ENCODE measurements around the gene ZNF432. TPM values are rescaled to one million over a fixed set of nuclear protein-coding genes. Genes with fewer than 3 reads are reported as not detected.
"Not testable (repeated sequence)": the region's sequence is repeated elsewhere in the genome, so short reads cannot be mapped to it uniquely, and the experiment has no call there.

ZNF432 gene
- 7.9 TPM for total RNA-seq
- long read RNA-seq, partial matches to known transcripts = 0 of 2 reads
- long read RNA-seq, other reads (novel, unspliced or antisense) = 1 of 2 reads

DNA sequence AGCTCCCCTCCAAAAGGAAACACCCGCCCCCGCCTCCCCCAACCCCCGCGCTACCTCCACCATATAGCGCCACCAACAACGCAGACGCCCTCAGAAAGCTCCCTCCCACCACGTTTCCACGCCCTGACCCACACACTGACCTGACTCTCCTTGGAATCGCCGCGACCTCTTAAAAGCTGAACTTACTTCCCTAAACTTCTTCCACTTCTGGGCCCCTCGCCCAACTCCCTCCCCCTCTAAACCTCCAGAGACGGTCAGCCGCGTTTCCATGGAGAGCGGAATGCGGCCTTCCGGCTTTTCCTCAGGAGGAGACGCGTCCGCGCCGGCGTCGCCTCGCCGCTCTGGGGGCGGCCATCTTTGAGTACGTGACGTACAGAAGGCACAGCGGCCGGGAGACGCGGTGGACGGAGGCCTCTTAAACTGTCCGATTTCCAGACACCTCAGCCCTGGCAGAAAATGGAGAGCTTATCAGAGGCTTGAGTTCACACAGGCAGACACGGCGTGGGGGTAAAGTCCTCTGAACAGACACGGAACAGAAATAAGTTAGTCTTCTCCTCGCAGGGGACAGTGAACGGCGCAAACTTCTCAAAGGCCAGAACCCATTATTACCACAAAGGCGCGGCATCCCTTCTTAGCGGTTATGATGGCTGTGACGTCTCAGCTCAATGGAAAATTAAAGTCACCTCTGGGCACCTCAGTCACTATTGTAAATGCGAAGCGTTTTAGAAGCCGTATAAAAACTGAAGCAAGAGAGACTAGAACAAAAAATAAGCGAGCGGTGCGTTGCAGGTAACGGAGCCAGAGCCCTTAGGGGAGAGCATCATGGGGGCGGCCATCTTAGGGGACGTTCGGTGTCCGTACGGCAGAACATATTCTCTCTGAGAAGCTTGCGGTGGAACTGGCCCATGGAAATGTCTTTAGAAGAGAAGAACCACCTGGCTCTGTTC, at the start of gene ZNF432:
Gene ZNF432 (minus strand): TSS at position 284 of the 947 bp plus-strand sequence. CDS start 1,970 bp downstream, outside the sequence.
- intact Hi-C loops (cut with DNase I) = loop anchor here (1.0 to 2.0 kb wide), 2 partner anchors 41 to 46 kb away; partner anchors contain the start of genes ZNF615 and ZNF841
- ATAC-seq (peak; percentile 98), DNase-seq (ENCODE audit: missing footprints) (peak; percentile 97)

DNA sequence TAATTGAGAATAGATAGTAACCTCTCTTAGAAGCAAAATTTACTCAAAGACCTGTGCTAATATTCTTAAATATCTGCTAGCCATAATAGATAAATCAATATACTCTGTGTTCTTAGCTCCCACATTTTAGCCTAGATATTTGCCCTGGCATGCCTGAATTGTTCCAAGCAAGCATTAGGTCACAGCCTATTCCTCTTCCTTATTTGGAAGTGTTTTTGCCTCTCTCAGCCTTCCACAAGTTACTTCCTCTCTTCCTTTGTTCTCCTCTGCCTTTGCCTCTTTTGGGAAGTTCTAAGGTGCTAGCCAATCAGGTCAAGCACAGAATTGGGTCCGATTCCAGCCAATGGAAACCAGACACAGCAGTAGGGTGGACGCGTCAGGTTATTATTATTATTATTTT, 47.8 kb upstream of the ZNF432 start:
- DNase-seq (ENCODE audit: missing footprints); ATAC-seq; intact Hi-C loops (cut with DNase I): not testable (repeated sequence)

DNA sequence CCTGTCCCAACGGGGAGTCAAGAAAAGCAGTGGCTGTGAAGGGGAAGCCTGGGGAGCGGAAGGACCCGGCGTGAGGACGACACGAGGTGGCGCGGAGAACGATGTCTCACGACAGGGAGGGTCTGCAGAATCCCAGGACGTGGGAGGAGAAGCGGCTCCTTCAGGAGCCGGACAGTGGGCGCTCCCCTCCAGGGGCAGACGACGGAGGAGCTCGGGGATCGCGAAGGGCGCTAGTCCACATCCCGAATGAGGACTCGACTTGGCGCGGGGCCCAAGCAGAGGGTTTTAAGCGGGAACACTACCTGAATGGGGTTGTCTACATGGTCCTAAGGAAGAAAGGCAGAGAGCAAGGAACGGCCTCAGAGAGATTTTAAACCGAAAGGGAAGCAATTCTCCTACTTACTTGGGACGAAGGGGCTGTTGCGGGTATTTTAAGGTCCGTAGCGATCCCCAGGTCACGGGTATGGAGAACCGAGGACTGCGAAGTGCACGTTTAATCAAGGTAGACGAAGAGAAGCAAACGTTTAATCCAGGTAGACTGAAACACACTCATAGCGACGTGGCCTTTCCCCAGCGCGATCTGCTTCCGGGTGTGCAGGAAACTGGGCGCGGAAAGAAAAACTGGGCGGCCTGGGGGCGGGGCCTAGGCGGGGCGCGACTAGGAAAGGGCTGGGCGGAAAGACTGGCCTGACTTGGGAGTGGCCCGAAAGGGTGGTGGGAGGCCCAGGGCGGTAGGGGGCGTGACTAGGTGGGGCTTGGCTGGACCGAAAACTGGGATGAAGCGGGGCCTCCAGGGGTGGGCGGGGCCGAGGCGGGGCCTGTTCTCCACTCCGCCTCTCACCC, 46.8 kb upstream of the ZNF432 start, which contains the start of gene ZNF841:
Gene ZNF841 (minus strand): TSS at position 594 of the 843 bp plus-strand sequence. CDS start 10,964 bp downstream, outside the sequence.
- ATAC-seq = peak; percentile 100
- intact Hi-C loops (cut with DNase I) = loop anchor here (2.0 kb wide), 1 partner anchor 47 kb away; the partner anchor contains the start of gene ZNF432

DNA sequence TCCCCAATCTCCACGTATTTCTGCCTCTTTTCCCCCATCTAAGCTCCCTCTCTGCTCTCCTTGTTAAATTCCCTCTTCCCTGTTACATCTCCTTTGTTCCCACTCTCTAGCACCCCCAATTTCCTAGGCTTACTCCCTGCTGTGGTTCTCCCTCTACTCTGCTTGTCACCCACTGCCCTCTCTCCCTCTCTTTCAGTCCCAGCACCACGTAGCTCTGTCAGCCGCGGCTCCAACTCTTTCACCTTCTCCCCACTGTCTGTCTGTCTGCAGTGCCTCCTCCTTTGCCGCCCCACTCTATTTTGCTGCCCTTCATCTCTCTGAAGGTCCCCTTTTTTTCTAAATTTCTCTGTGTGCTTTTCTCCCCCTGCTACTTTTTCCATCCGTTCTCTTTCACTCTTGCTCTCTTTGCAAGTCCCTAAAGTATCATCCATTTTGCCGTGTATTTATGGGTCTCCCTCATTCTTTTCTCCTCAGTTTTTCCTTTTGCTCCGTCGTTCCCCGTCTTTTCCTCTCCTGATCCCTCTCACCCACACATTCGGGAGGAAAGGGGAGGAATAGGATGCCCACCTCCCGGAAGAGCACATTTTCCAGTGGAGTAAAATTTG, 46.0 kb upstream of the ZNF432 start:
- intact Hi-C loops (cut with DNase I) = loop anchor here (2.0 kb wide), 1 partner anchor 46 kb away; the partner anchor contains the start of gene ZNF432
- DNase-seq (ENCODE audit: missing footprints) (no peak), ATAC-seq (no peak)

More for the DNA sequence above, 46.8 kb upstream of the ZNF432 start, which contains the start of gene ZNF841:
- peak; percentile 95 for DNase-seq (ENCODE audit: missing footprints)

DNA sequence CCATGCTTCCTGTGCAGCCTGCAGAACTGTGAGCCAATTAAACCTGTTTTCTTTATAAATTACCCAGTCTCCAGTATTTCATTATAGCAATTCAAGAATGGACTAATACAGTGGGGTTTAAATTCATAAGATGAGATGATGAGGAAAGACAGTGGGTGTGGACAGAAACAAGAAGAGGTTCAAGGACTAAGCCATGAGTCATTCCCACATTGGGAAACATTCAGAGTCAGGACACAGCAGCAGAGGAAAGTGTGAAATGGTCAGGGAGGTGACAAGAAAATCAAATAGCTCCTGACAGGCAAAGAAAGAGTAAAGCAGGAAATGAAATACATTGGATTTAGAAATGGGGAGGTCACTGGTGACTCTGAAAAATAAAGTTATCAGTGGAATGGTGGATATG, 37.8 kb upstream of the ZNF432 start:
- intact Hi-C loops (cut with DNase I) = no loop called here
- DNase-seq (ENCODE audit: missing footprints) = no peak
- no peak for ATAC-seq

DNA sequence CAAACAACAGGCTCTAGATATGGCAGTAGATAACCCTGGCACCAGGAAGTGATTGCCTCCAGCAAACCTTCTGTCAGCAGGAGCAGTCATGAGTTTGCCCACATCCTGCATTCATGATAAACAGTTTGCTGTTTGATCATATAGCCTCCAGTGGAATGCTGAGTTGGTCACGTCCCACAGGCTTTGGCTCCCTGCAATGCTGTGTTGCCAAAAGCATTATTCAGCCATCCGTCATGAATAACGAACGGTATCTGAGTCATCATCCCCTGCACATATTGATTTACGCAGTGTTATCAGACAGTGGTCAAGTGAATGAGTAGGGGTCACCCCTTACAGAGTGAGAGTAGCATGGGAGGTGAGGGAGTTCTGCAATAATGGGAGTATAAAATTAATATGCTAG, 21.9 kb upstream of the ZNF432 start:
- intact Hi-C loops (cut with DNase I) = no loop called here
- ATAC-seq (no peak), DNase-seq (ENCODE audit: missing footprints) (no peak)

DNA sequence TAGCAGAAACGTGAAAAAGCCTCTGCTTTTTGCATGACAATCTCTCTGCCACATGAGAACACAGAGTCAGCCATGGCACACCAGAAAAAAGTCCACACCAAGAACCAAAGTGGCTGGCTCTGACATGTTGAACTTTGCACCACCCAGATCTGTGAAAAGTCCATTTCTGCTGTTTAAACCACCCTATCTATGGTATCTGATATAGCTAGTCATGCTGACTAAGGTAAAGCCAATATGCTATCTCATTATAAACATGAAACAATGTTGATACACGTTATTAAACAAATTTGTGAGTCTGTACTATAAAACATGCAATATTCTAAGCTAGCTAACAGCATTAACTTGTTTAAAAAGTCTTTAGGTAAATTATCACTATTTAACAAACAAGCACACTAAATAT, 21.0 kb upstream of the ZNF432 start:
- intact Hi-C loops (cut with DNase I) = no loop called here
- no peak for ATAC-seq
- no peak for DNase-seq (ENCODE audit: missing footprints)

DNA sequence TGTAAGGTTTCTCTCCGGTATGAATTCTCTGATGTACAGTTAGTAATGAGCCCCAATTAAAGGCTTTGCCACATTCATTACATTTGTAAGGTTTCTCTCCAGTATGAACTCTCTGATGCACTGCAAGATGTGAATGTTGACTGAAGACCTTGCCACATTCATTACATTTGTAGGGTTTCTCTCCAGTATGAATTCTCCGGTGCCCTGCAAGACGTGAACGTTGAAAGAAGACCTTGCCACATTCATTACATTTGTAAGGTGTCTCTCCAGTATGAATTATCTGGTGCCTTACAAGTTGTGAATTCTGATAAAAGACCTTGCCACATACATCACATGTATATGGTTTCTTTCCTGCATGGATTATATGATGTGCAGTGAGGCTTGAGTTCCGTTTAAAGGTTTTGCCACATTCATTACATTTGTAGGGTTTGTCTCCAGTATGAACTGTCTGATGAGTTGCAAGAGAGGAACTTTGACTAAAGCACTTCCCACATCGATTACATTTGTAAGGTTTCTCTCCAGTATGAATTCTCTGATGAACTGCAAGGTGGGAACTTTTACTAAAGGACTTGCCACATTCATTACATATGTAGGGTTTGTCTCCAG, 17.7 kb upstream of the ZNF432 start:
- ATAC-seq = no peak
- intact Hi-C loops (cut with DNase I) = no loop called here

DNA sequence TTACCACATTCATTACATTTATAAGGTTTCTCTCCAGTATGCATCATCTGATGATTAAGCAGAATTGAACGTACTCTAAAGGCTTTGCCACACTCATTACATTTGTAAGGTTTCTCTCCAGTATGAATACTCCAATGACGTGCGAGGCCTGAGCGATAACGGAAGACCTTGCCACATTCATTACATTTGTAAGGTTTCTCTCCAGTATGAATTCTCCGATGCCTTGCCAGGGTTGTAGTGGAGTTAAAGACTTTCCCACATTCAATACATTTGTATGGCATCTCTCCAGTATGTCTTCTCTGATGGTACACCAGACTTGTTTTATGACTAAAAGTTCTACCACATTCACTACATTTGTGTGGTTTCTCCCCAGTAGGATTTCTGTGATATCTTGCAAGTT, 16.8 kb upstream of the ZNF432 start:
- ATAC-seq (no peak), DNase-seq (ENCODE audit: missing footprints) (no peak)
- intact Hi-C loops (cut with DNase I) = no loop called here

More for the DNA sequence above, 17.7 kb upstream of the ZNF432 start:
- DNase-seq (ENCODE audit: missing footprints) = no peak

DNA sequence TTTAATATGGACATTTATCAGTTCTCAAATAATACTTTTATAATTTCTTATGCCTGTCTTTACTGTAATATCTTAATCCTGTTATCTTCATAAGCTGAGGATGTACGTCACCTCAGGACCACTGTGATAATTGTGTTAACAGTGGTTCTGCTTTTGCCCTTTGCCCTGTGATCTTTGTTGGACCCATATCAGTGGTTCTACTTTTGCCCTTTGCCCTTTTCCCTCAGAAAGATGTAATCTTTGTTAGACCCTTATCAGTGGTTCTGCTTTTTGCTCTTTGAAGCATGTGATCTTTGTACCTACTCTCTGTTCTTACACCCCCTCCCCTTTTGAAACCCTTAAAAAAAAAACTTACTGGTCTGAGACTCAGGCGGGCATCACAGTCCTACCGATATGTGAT, 7.8 kb upstream of the ZNF432 start:
- intact Hi-C loops (cut with DNase I); DNase-seq (ENCODE audit: missing footprints); ATAC-seq: not testable (repeated sequence)

DNA sequence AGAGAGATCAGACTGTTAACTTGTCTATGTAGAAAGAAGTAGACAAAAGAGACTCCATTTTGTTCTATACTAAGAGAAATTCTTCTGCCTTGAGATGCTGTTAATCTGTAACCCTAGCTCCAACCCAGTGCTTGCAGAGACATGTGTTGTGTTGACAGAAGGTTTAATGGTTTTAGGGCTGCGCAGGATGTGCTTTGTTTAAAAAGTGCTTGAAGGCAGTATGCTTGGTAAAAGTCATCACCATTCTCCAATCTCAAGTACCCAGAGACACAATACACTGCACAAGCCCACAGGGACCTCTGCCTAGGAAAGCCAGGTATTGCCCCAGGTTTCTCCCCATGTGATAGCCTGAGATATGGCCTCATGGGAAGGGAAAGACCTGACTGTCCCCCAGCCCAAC, 3.1 kb upstream of the ZNF432 start:
- intact Hi-C loops (cut with DNase I); DNase-seq (ENCODE audit: missing footprints); ATAC-seq: not testable (repeated sequence)

DNA sequence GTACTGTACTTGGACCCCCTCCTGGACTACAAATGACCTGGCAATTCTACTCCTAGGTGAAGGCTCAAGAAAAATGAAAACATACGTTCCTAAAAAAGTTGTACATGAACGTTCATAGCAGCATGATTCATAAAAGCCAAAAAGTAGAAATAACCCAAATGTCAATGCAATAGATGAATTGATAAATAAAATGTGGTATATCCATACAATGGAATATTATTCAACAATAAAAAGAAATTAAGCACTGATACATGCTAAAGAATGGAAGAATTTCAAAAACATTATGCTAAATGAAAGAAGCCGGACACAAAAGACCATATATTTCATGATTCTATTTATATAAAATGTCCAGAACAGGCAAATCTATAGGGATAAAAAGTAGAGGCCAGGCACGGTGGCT, 9.5 kb downstream of the ZNF432 start:
- DNase-seq (ENCODE audit: missing footprints) = no peak
- intact Hi-C loops (cut with DNase I) = no loop called here
- ATAC-seq = no peak

DNA sequence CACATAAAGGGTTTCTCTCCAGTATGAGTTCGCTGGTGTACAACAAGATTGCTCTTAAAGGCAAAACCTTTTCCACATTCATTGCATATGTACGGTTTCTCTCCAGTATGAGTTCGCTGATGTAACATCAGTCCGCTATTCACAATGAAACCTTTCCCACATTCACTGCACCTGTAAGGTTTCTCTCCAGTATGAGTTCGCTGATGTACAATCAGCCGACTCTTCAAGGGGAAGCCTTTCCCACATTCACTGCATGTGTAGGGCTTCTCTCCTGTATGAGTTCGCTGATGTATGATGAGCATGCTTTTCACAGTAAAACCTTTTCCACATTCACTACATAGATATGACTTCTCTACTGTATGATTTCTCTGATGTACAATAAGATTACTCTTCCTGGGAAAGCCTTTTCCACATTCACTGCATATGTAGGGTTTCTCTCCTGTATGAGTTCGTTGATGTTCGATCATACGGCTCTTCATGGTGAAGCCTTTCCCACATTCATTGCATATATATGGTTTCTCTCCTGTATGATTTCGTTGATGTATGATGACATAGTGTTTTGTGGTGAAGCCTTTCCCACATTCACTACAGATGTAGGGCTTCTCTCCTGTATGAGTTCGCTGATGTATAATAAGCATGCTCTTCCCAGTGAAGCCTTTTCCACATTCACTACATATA, 14.4 kb downstream of the ZNF432 start:
- intact Hi-C loops (cut with DNase I) = no loop called here
- ATAC-seq (no peak), DNase-seq (ENCODE audit: missing footprints) (no peak)

DNA sequence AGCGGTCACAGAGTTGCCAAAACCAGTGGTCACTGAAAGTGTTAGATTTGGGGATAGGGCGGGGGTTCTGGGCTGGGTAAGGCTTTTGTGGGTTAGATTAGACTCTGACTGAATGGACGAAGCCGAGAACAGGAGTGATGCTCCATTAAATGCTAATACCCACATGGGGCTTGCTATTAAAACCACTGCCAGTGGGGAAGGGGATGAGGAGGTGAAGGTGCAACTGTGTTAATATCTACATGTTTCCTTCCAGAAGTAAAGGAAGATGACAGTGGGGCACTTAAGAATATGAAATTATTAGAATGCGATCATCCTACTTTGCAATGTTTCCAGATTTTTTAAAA, 19.9 kb downstream of the ZNF432 start:
- ATAC-seq (peak; percentile 29), DNase-seq (ENCODE audit: missing footprints) (no peak)
- intact Hi-C loops (cut with DNase I) = loop anchor here (2.0 to 10.0 kb wide), 2 partner anchors 20 to 206 kb away; partner anchors contain the start of gene ZNF615

DNA sequence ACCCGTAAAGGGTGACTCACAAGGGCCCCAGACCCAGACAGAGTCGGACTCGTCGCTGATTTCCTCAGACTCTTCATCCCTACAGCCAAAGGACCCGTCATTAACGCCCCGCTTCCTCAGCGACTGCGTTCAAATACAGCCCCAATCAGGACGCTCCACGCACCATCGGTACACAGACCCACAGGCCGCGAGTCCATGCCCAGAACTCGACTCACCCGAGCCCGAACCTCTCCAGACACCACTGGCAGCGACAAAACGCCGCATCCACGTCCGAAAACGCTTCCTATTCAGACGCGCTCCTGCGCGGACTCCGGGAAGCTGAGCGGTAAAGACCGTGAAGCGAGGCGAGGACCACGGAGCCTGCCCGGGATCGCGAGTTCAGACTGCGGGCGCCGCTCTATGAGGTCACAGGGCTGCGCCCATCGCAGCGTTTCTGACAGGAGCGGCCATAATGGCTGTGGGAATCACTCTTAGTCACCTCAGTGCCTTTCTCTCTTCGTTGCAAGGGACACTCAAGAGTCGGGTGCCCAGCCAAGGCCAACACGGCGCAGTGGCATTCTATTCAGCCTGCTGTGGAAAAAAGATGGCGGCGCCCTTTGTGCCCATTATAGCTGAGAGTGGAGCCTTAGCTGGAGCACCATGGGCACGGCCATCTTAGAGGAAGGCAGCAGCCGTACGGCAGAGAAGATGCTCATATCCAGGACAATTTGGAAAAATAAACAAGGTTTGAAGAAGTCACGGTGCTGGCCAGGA, 20.4 kb downstream of the ZNF432 start, which contains the start of gene ZNF614:
Gene ZNF614 (minus strand): TSS at position 353 of the 753 bp plus-strand sequence. CDS start 2,634 bp downstream, outside the sequence.
- intact Hi-C loops (cut with DNase I) = loop anchor here (2.0 to 10.0 kb wide), 2 partner anchors 19 to 207 kb away; partner anchors contain the start of gene ZNF615
- ATAC-seq (peak; percentile 98), DNase-seq (ENCODE audit: missing footprints) (peak; percentile 93)

DNA sequence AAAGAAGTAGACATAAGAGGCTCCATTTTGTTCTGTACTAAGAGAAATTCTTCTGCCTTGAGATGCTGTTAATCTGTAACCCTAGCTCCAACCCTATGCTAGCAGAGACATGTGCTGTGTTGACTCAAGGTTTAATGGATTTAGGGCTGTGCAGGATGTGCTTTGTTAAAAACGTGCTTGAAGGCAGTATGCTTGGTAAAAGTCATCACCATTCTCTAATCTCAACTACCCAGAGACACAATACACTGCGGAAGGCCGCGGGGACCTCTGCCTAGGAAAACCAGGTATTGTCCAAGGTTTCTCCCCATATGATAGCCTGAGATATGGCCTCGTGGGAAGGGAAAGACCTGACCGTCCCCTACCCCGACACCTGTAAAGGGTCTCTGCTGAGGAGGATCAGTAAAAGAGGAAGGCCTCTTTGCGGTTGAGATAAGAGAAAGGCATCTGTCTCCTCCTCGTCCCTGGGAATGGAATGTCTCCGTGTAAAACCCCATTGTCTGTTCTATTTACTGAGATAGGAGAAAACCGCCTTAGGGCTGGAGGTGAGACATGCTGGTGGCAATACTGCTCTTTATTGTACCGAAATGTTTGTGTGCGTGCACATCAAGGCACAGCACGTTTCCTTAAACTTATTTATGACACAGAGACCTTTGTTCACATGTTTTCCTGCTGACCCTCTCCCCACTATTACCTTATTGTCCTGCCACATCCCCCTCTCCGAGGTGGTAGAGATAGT, 22.2 kb downstream of the ZNF432 start:
- intact Hi-C loops (cut with DNase I) = loop anchor here (10.0 kb wide), 1 partner anchor 208 kb away; no protein-coding TSS in a partner anchor
- ATAC-seq; DNase-seq (ENCODE audit: missing footprints): not testable (repeated sequence)

All from Right ventricle myocardium inferior (tissue), 1 donor.